ENCODE measurements around the gene LRGUK. TPM values are rescaled to one million over a fixed set of nuclear protein-coding genes. Genes with fewer than 3 reads are reported as not detected.

LRGUK gene
- total and polyA plus RNA-seq, 2 of the 8 experiments (the other 6 are each of a cell fraction or from before 2014, with no cell fraction given): 1.5 to 3.6 TPM

DNA sequence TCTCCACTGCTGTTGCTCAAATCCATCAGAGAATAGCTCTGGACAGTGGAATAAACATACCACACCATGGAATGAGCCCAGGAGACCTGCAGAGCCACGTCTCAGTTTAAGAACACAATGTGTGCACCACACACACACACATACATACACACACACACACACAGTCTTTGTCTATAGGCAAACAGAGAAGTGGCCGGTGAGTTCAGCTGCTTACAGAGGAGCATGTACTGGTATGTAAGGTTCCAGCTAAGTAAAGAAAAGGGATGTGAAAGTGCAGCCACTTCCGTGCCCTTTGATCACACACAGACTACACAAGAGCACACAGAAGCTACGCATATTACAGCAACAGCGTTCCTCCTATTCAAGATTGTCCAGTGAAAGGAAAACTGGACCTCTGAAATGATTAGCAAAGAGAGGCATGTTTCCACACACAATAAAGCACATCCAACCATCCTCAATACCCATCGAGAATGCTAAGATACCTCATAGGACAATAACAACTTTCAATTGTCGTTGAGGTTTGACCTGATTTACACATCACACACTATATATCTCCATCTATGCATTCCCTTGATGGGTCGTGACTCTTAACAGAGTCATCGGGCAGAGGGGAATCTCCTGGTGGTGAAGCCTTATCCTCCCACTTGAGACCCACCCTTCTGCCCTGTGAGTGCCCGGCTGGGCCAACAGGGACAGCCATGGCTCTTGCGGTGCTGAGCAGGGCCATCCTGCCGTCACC, 166.0 kb downstream of the LRGUK start:
- no peak for TF ChIP-seq EZH2 (IDR thresholded peaks at IDR 0.05; ENCODE audit: low read depth, low read length, severe bottlenecking)
- no peak for TF ChIP-seq BRCA1 (IDR thresholded peaks at IDR 0.05; ENCODE audit: low read depth, low read length)
- TF ChIP-seq JUND (IDR thresholded peaks at IDR 0.05; ENCODE audit: low read length): no peak
- TF ChIP-seq NANOG (IDR thresholded peaks at IDR 0.05; ENCODE audit: insufficient read depth, low read depth, low read length, poor library complexity, severe bottlenecking): no peak
- TF ChIP-seq YY1 (IDR thresholded peaks at IDR 0.05; ENCODE audit: low read depth, low read length): no peak
- no peak for TF ChIP-seq HDAC6 (IDR thresholded peaks at IDR 0.05; ENCODE audit: low read depth, low read length)
- TF ChIP-seq EGR1 (IDR thresholded peaks at IDR 0.05; ENCODE audit: borderline replicate concordance, low read depth, low read length): no peak
- no peak for TF ChIP-seq TAF7 (optimal IDR thresholded peaks at IDR 0.05; ENCODE audit: borderline replicate concordance, low read depth, low read length)
- TF ChIP-seq, protein P1, sequence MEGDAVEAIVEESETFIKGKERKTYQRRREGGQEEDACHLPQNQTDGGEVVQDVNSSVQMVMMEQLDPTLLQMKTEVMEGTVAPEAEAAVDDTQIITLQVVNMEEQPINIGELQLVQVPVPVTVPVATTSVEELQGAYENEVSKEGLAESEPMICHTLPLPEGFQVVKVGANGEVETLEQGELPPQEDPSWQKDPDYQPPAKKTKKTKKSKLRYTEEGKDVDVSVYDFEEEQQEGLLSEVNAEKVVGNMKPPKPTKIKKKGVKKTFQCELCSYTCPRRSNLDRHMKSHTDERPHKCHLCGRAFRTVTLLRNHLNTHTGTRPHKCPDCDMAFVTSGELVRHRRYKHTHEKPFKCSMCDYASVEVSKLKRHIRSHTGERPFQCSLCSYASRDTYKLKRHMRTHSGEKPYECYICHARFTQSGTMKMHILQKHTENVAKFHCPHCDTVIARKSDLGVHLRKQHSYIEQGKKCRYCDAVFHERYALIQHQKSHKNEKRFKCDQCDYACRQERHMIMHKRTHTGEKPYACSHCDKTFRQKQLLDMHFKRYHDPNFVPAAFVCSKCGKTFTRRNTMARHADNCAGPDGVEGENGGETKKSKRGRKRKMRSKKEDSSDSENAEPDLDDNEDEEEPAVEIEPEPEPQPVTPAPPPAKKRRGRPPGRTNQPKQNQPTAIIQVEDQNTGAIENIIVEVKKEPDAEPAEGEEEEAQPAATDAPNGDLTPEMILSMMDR (IDR thresholded peaks at IDR 0.05; ENCODE audit: control extremely low read depth in 1 of 3, insufficient read depth in 1 of 3, low read depth in 1 of 3, low read length in 3 of 3): no peak
- 93% methylated on average over 12 of the region's 12 CpGs; no CpG with 5 or more reads in 1 of the 2 experiments for WGBS, 2 experiments (ENCODE audit: extremely low coverage in 1 of 2, insufficient coverage in 1 of 2, insufficient read length in 1 of 2, insufficient replicate concordance in 2 of 2, low coverage in 1 of 2, low lambda C conversion rate in 2 of 2, missing lambda C conversion rate in 1 of 2)
- Histone ChIP-seq H3K27ac (ENCODE audit: low read depth, low read length) (no peak overlapping the region), H3K4me3 (ENCODE audit: extremely low read depth in 1 of 4, insufficient read depth in 2 of 4, low read depth in 3 of 4, low read length in 4 of 4) (no peak overlapping the region), H4K8ac (ENCODE audit: extremely low read depth, insufficient read depth, low read length) (no peak overlapping the region), H3K4me2 (ENCODE audit: insufficient read depth in 1 of 2, low read depth in 2 of 2, low read length in 2 of 2) (no peak overlapping the region), H3K36me3 (ENCODE audit: control insufficient read depth in 2 of 4, insufficient read depth in 4 of 4, low read length in 3 of 4) (peaks cover 0 to 24% (median 8%) of the 10 kb centered on the region in 4 experiments; a peak in 4 of 8 replicates), H3K4me1 (replicated peaks in 1 of 4; ENCODE audit: control insufficient read depth in 3 of 4, insufficient read depth in 4 of 4, low read length in 3 of 4) (no peaks in the 10 kb centered on the region; a peak in 1 of 7 replicates), H3K4ac (replicated peaks; ENCODE audit: insufficient read length, low read depth, low read length) (no peak overlapping the region), H3K23me2 (ENCODE audit: low read depth, low read length) (no peaks in the 10 kb centered on the region), H3K9me3 (ENCODE audit: insufficient read depth in 2 of 2, low read depth in 1 of 2, low read length in 1 of 2) (no peaks in the 10 kb centered on the region), H3K27me3 (replicated peaks in 1 of 4; ENCODE audit: control insufficient read depth in 3 of 4, extremely low read depth in 1 of 4, insufficient read depth in 3 of 4, low read length in 3 of 4) (no peaks in the 10 kb centered on the region), H2BK5ac (ENCODE audit: low read depth, low read length) (no peak overlapping the region), H3K79me2 (ENCODE audit: control insufficient read depth in 1 of 2, insufficient read depth in 2 of 2, low read length in 2 of 2) (no peaks in the 10 kb centered on the region), H3K18ac (ENCODE audit: extremely low read depth, low read length) (no peak overlapping the region), H4K5ac (ENCODE audit: insufficient read length, low read depth, low read length) (no peak overlapping the region), H4K91ac (replicated peaks; ENCODE audit: insufficient read length, low read length) (no peak overlapping the region), H3K9ac (replicated peaks in 1 of 4; ENCODE audit: extremely low read depth in 1 of 4, low read depth in 3 of 4, low read length in 3 of 4) (no peak overlapping the region), H2AK5ac (ENCODE audit: low read depth, low read length) (no peak overlapping the region), H3K14ac (ENCODE audit: insufficient read length) (no peak overlapping the region), H2BK12ac (ENCODE audit: low read depth, low read length) (no peak overlapping the region), H2BK120ac (replicated peaks; ENCODE audit: low read depth, low read length) (no peak overlapping the region), H4K20me1 (replicated peaks in 1 of 2; ENCODE audit: control insufficient read depth in 1 of 2, insufficient read depth in 2 of 2, low read length in 2 of 2) (no peaks in the 10 kb centered on the region), H3K79me1 (ENCODE audit: low read depth, low read length) (no peaks in the 10 kb centered on the region), H3K23ac (ENCODE audit: insufficient read length) (no peak overlapping the region), H2BK20ac (ENCODE audit: low read length) (no peak overlapping the region), H3K56ac (replicated peaks; ENCODE audit: insufficient read length, low read depth, low read length) (no peak overlapping the region), H2BK15ac (ENCODE audit: low read length) (no peak overlapping the region), H2AFZ (ENCODE audit: low read length) (no peak overlapping the region)
- FAIRE-seq (no peak), DNase-seq (ENCODE audit: low read depth in 1 of 2, low spot score in 2 of 2) (no peak)
- POLR2A ChIA-PET (ENCODE audit: partially characterized antibody): no interaction called here
- CTCF ChIA-PET (ENCODE audit: partially characterized antibody): interaction anchor here (1.0 kb wide), 1 partner anchor 29 kb away, joined by 3 read pairs; no protein-coding TSS in a partner anchor
